B cell (primary cell): ENCODE data around the gene C3. TPM values are rescaled to one million over a fixed set of nuclear protein-coding genes. Genes with fewer than 3 reads are reported as not detected.
"Not testable (repeated sequence)": the region's sequence is repeated elsewhere in the genome, so short reads cannot be mapped to it uniquely, and the experiment has no call there.

Experiments used
- ATAC-seq: fragments of 200-7000 bp; cut with Tn5 transposase; one replicate; pipeline ENCODE4 v1.10.0; 2021; ENCODE audit warnings: low read depth, mild to moderate bottlenecking, moderate number of reproducible peaks, moderate library complexity
- CTCF ChIA-PET: fragments of 350-600 bp; sonication (Branson Sonifier 250); formaldehyde crosslinking; loops from one replicate; lab custom pipeline; 2021; ENCODE audit warnings: antibody characterized with exemption, inconsistent platforms; lab: Charles Lee
- POLR2A ChIA-PET: fragments of 350-600 bp; sonication (Branson Sonifier 250); formaldehyde crosslinking; loops from one replicate; lab custom pipeline; 2021; ENCODE audit warnings: antibody characterized with exemption; lab: Charles Lee
- DNase-seq: peaks from one replicate; pipeline ENCODE4 v3.0.0; 2013
- H2AFZ ChIP-seq: 2 replicates; pipeline ENCODE4 v1.6.1; 2012; ENCODE audit warnings: mild to moderate bottlenecking, low read depth, low read length; ENCODE audit not compliant: insufficient read depth, poor library complexity, severe bottlenecking
- H3K27ac ChIP-seq, 2 donors: 1 replicate in 1 of 2; 2 replicates in 1 of 2; pipeline ENCODE4 v1.5.1; 2012 to 2013; ENCODE audit warnings: low read length in 2 of 2, mild to moderate bottlenecking in 2 of 2, moderate library complexity in 1 of 2
- H3K27me3 ChIP-seq, 4 experiments: fragments of 200-600 bp in 1 of 4; sonication (generic) in 1 of 4; replicated peaks in 1 of 4; 1 replicate in 2 of 4; 2 replicates in 2 of 4; pipeline versions ENCODE4 v1.6.1 to v1.7.0; 2013 to 2016; ENCODE audit warnings: low read length in 3 of 4, mild to moderate bottlenecking in 2 of 4, mixed read lengths in 1 of 4, moderate library complexity in 1 of 4; ENCODE audit not compliant: insufficient read depth in 4 of 4, control insufficient read depth in 3 of 4; ENCODE audit errors: control extremely low read depth in 1 of 4
- H3K36me3 ChIP-seq, 2 experiments: replicated peaks in 1 of 2; 1 replicate in 1 of 2; 2 replicates in 1 of 2; pipeline versions ENCODE4 v1.6.1 to v1.7.1; 2013; ENCODE audit warnings: low read length in 1 of 2; ENCODE audit not compliant: insufficient read depth in 2 of 2, control insufficient read depth in 1 of 2; ENCODE audit errors: control extremely low read depth in 1 of 2, extremely low read depth in 1 of 2
- H3K4me1 ChIP-seq, 2 donors: fragments of 200-600 bp in 1 of 2; sonication (generic) in 1 of 2; 1 replicate in 1 of 2; 2 replicates in 1 of 2; pipeline versions ENCODE4 v1.5.1 to v1.6.1; 2013 to 2017; ENCODE audit warnings: low read length in 2 of 2; ENCODE audit not compliant: control insufficient read depth in 2 of 2, insufficient read depth in 2 of 2
- H3K4me2 ChIP-seq: replicated peaks from 2 replicates; pipeline ENCODE3; 2012; ENCODE audit warnings: mild to moderate bottlenecking, low read depth, low read length; ENCODE audit not compliant: poor library complexity, severe bottlenecking
- H3K4me3 ChIP-seq, 5 experiments: fragments of 200-600 bp in 1 of 5; sonication (generic) in 1 of 5; 1 replicate in 3 of 5; 2 replicates in 2 of 5; pipeline versions ENCODE4 v1.5.1 to v1.7.0; 2011 to 2016; ENCODE audit warnings: low read length in 4 of 5, mild to moderate bottlenecking in 4 of 5, low read depth in 2 of 5, control low read depth in 1 of 5, moderate library complexity in 1 of 5; ENCODE audit not compliant: insufficient read depth in 1 of 5; ENCODE audit errors: control extremely low read depth in 1 of 5, extremely low read depth in 1 of 5
- H3K79me2 ChIP-seq: fragments of 200-600 bp; sonication (generic); one replicate; pipeline ENCODE4 v1.6.0; 2016; ENCODE audit warnings: low read length; ENCODE audit not compliant: control insufficient read depth, insufficient read depth
- H3K9ac ChIP-seq: fragments of 200-600 bp; sonication (generic); 2 replicates; pipeline ENCODE4 v1.6.1; 2017; ENCODE audit warnings: mild to moderate bottlenecking, low read length, moderate library complexity
- H3K9me3 ChIP-seq, 3 donors: one replicate each; pipeline versions ENCODE4 v1.6.1 to v1.7.1; 2013; ENCODE audit warnings: low read length in 2 of 3; ENCODE audit not compliant: control insufficient read depth in 2 of 3, insufficient read depth in 1 of 3; ENCODE audit errors: control extremely low read depth in 1 of 3
- H4K20me1 ChIP-seq: 2 replicates; pipeline ENCODE4 v1.6.0; 2012; ENCODE audit warnings: mild to moderate bottlenecking, low read length; ENCODE audit not compliant: insufficient read depth, control insufficient read depth, poor library complexity, severe bottlenecking
- H3K27ac Mint-ChIP-seq: one replicate; pipeline ENCODE4 v1.8.0; 2021; ENCODE audit warnings: mixed read lengths
- H3K27me3 Mint-ChIP-seq: one replicate; pipeline ENCODE4 v1.8.0; 2021; ENCODE audit warnings: mixed read lengths
- H3K4me1 Mint-ChIP-seq: one replicate; pipeline ENCODE4 v1.8.0; 2021; ENCODE audit warnings: mixed read lengths
- H3K4me3 Mint-ChIP-seq: one replicate; pipeline ENCODE4 v1.8.0; 2021; ENCODE audit warnings: mixed read lengths
- H3K9me3 Mint-ChIP-seq: one replicate; pipeline ENCODE4 v1.8.0; 2022; ENCODE audit warnings: mixed read lengths; ENCODE audit not compliant: insufficient read depth
- CTCF ChIP-seq: fragments of 200-600 bp; IDR thresholded peaks from one replicate; pipeline ENCODE4 v1.8.0; 2022; ENCODE audit warnings: antibody characterized with exemption, mild to moderate bottlenecking
- EZH2 ChIP-seq: IDR thresholded peaks from 2 replicates; pipeline ENCODE4 v1.6.1; 2012; ENCODE audit warnings: borderline replicate concordance, low read depth, mild to moderate bottlenecking, moderate library complexity, low read length; ENCODE audit not compliant: insufficient read depth, poor library complexity, severe bottlenecking
- WGBS: methylation state at CpG from one replicate; pipeline ENCODE4 v1.1.5; 2013; ENCODE audit warnings: missing lambda C conversion rate; ENCODE audit not compliant: insufficient coverage; 5-methylcytosine and 5-hydroxymethylcytosine counted together
- intact Hi-C: fragments of 100-400 bp; cut with micrococcal nuclease; formaldehyde crosslinking; loops from one replicate; pipeline ENCODE4 v1.10.0; 2022
- polyA plus RNA-seq: library from polyadenylated mRNA; depleted of rRNA; stranded (reverse); fragments of >200 nt; gene quantifications from 2 replicates; pipeline ENCODE4 v1.2.3, GENCODE V29; 2012
- total RNA-seq, 2 donors: library from RNA; stranded (reverse); fragments of 120-200 nt in 1 of 2; gene quantifications; 1 replicate in 1 of 2; 2 replicates in 1 of 2; pipeline versions ENCODE4 v1.2.3 to v1.2.4, GENCODE V29; 2013 to 2022

The C3 gene
- total and polyA plus RNA-seq, 2 donors (not counting 1 experiment from before 2014, with no cell fraction given): 0.01 to 0.47 TPM

GRCh38 chr19:6765738-6766356, 45.4 kb upstream of the C3 start:
- ChIA-PET POLR2A (interaction anchor here (1.2 kb wide), 1 partner anchor 28 kb away, joined by 4 read pairs; the partner anchor contains the start of gene GPR108), CTCF (interaction anchor here (0.9 kb wide), 1 partner anchor 36 kb away, joined by 3 read pairs; no protein-coding TSS in a partner anchor)
- peak overlapping the region; percentile 93 for H3K4me3 Mint-ChIP-seq
- 50% methylated on average over 7 of the region's 8 CpGs for WGBS
- ATAC-seq (no peak), DNase-seq (peak; percentile 31)
- Histone ChIP-seq H4K20me1 (peaks cover 23% of the 10 kb centered on the region), H3K4me1 (peaks cover 21 to 39% of the 10 kb centered on the region in 2 donors), H2AFZ (no peak overlapping the region), H3K9me3 (no peaks in the 10 kb centered on the region), H3K4me2 (peak overlapping the region; percentile 82), H3K9ac (peak overlapping the region; percentile 77), H3K27ac (peak overlapping the region; percentile 89 to 96), H3K79me2 (peaks cover 58% of the 10 kb centered on the region), H3K36me3 (peaks cover 0 to 12% of the 10 kb centered on the region in 2 experiments), H3K4me3 (peak overlapping the region in 3 of 5 experiments; percentile 68 to 81 (median 77)), H3K27me3 (no peaks in the 10 kb centered on the region)
- TF ChIP-seq CTCF (no peak), EZH2 (no peak)
- H3K27me3 Mint-ChIP-seq: no peaks in the 10 kb centered on the region
- peaks cover 39% of the 10 kb centered on the region for H3K4me1 Mint-ChIP-seq
- H3K9me3 Mint-ChIP-seq: no peaks in the 10 kb centered on the region
- intact Hi-C loops: no loop called here
- H3K27ac Mint-ChIP-seq: peak overlapping the region; percentile 95

DNA sequence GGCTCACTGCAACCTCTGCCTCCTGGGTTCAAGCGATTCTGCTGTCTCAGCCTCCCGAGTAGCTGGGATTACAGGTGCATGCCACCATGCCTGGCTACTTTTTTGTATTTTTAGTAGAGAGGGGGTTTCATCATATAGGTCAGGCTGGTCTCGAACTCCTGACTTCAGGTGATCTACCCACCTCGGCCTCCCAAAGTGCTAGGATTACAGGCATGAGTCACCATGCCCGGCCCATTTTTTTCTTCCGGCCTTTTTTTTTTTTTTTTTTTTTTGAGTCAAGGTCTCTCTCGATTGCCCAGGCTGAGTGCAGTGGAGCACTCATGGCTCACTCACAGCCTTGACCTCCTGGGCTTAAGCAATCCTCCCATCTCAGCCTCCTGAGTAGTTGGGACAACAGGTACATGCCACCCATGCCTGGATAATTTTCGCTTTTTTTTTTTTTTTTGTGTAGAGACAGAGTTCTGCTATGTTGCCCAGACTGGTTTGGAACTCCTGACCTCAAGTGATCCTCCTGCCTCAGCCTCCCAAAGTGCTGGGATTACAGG, 41.9 kb upstream of the C3 start:
- H3K4me3 ChIP-seq, H3K9me3 ChIP-seq, H3K9ac ChIP-seq, ATAC-seq, H3K27ac ChIP-seq, intact Hi-C loops, DNase-seq, H3K4me3 Mint-ChIP-seq, H3K4me2 ChIP-seq, H2AFZ ChIP-seq, H3K27me3 ChIP-seq, H3K27ac Mint-ChIP-seq, H3K9me3 Mint-ChIP-seq, H3K27me3 Mint-ChIP-seq: not testable (repeated sequence)
- Histone ChIP-seq H3K36me3 (peaks cover 2 to 27% of the 10 kb centered on the region in 2 experiments), H3K4me1 (peaks cover 16 to 27% of the 10 kb centered on the region in 2 donors), H4K20me1 (peaks cover 28% of the 10 kb centered on the region), H3K79me2 (peaks cover 75% of the 10 kb centered on the region)
- 97% methylated on average over 5 of the region's 8 CpGs for WGBS
- H3K4me1 Mint-ChIP-seq: peaks cover 26% of the 10 kb centered on the region
- ChIA-PET POLR2A (interaction anchor here (1.4 kb wide), 1 partner anchor 40 kb away, joined by 3 read pairs; no protein-coding TSS in a partner anchor), CTCF (interaction anchor here (1.4 kb wide), 1 partner anchor 10 kb away, joined by 6 read pairs; the partner anchor contains the start of gene VAV1)
